GM19395 (cell line): ENCODE data around the gene TACSTD2.
"Not testable (repeated sequence)": the region's sequence is repeated elsewhere in the genome, so short reads cannot be mapped to it uniquely, and the experiment has no call there.

Experiments
- ATAC-seq: cut with Tn5 transposase; IDR thresholded peaks from one replicate; pipeline ENCODE4 v1.9.1; 2021; ENCODE audit warnings: mild to moderate bottlenecking, moderate library complexity; ENCODE audit not compliant: unreplicated experiment

TACSTD2 gene, protein sequence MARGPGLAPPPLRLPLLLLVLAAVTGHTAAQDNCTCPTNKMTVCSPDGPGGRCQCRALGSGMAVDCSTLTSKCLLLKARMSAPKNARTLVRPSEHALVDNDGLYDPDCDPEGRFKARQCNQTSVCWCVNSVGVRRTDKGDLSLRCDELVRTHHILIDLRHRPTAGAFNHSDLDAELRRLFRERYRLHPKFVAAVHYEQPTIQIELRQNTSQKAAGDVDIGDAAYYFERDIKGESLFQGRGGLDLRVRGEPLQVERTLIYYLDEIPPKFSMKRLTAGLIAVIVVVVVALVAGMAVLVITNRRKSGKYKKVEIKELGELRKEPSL

DNA sequence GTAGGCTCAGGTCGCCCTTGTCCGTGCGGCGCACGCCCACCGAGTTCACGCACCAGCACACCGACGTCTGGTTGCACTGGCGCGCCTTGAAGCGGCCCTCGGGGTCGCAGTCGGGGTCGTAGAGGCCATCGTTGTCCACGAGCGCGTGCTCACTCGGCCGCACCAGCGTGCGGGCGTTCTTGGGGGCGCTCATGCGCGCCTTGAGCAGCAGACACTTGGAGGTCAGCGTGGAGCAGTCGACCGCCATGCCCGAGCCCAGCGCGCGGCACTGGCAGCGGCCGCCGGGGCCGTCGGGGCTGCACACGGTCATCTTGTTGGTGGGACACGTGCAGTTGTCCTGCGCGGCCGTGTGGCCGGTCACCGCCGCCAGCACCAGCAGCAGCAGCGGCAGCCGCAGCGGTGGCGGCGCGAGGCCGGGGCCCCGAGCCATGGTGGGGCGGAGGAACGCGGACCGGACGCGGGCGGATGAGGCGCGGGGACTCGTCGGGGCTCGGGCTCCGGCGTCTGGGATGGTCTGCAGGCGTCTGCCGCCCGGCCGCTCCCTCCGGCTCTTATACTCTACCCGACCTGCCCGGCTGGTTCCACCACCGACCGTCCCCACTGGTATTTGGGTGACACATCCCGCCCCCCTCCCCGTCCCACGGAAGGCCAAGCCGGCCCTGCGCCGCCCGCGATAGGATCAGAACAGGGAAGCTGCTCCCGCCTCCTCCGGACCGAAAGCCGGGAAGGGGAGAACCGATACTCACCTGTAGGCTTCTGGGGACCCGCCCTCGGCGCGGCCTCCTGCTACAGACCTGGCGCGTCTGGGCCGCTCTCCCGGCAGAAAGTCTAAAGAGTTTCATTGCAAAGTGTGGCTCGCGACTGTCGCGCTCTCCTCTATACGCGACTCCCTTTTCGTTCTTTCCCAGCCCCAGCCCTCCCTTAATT, at the start of gene TACSTD2:
TSS of gene TACSTD2 (minus strand) at position 526 of the 927 bp plus-strand sequence. CDS start at position 430, 96 bp downstream.
- ATAC-seq: no peak

- no peak for ATAC-seq
These were observed 49.2 kb upstream of the TACSTD2 start for GRCh38 chr1:58626293-58626692.

DNA sequence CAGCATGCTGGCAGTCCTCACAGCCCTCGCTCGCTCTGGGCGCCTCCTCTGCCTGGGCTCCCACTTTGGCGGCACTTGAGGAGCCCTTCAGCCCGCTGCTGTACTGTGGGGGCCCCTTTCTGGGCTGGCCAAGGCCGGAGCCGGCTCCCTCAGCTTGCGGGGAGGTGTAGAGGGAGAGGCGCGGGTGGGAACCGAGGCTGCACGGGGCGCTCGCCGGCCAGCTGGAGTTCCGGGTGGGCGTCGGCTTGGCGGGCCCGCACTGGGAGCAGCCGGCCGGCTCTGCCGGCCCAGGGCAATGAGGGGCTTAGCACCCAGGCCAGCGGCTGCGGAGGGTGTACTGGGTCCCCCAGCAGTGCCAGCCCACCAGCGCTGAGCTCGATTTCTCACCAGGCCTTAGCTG, 46.2 kb upstream of the TACSTD2 start:
- ATAC-seq: not testable (repeated sequence)

DNA sequence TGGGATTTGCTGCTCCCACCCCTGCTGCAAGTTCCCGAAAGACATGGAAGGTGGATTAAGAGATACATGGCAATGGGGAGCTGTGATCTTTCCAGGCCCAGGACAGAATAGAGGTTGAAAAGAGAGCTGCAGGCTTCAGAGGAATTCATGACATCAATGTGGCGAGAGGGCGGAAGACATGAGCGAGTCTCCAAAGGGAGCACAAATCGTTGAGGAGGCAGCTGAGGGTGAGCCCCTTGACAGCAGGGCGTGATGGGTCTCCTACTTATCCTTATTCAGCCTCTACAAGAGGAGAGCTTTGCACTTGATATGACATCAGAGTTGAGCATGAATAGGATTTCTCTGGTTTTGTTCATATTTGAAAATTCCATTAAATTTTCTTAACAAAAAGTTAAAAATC, 45.5 kb upstream of the TACSTD2 start:
- no peak for ATAC-seq

- no peak for ATAC-seq
These were observed 44.3 kb upstream of the TACSTD2 start for GRCh38 chr1:58621391-58621790.

- ATAC-seq: no peak
These were observed 43.9 kb upstream of the TACSTD2 start for GRCh38 chr1:58620926-58621325.

- ATAC-seq: no peak
These were observed 43.2 kb upstream of the TACSTD2 start for GRCh38 chr1:58620259-58620658.

- ATAC-seq: no peak
These were observed 42.4 kb upstream of the TACSTD2 start for GRCh38 chr1:58619286-58620054.

- no peak for ATAC-seq
These were observed 41.3 kb upstream of the TACSTD2 start for GRCh38 chr1:58618303-58618702.

DNA sequence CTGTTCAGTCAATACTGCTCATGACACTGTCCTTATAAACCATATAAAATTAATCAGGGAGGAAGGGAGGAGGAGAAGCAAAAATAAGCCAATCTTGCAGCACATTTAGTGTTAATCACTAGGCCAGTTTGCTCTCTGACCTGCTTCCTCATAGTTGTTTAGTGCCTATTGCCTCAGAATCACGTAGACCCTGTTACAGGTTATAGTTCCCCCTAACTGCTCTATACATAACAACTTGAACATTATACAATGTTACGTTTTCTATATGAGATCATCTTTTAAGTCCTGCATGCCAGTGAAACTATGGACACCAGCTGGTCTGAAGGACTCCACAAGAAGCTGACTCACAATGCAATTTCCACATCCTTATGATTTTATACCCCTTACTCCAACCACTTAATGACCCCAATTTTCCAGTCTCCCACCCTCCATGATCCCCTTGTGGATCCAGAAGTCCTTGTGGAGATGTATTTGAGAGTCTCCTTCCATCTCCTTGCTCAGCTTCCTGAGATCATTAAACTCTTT, 34.9 kb upstream of the TACSTD2 start:
- ATAC-seq: no peak

- no peak for ATAC-seq
These were observed 31.9 kb upstream of the TACSTD2 start for GRCh38 chr1:58608945-58609344.

GRCh38 chr1:58608297-58608696, 31.2 kb upstream of the TACSTD2 start:
- no peak for ATAC-seq

DNA sequence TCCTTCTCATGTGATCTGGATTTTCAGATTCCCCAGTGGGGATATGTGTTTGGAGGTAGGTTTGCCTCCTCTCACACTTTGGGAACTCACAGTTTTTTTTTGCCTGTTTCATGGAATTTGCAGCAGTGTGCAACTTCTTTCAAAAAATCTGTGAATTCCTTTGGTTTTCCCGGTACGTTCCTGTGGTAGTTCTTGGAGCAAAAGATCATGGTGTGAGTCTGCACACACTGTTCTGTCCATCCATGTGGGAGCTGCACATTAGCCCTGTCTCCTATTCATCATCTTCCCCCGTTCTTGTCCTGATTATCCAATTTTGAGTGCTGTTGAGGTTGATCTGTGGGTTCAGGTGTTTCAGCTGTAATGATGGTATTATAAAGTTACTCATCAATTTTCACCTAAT, 30.3 kb upstream of the TACSTD2 start:
- no peak for ATAC-seq

DNA sequence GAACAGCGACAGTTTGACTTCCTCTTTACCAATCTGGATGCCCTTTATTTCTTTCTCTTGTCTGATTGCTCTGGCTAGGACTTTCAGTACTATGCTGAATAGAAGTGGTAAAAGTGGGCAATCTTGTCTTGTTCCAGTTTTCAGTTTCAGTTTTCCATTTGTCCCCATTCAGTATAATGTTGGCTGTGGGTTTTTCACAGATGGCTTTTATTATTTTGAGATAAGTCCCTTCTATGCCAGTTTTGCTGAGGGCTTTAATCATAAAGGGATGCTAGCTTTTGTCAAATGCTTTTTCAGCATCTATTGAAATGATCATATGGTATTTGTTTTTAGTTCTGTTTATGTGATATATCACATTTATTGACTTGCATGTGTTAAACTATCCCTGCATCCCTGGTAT, 24.9 kb upstream of the TACSTD2 start:
- ATAC-seq: not testable (repeated sequence)

- ATAC-seq: no peak
These were observed 20.9 kb upstream of the TACSTD2 start for GRCh38 chr1:58597996-58598395.

GRCh38 chr1:58597076-58597475, 20.0 kb upstream of the TACSTD2 start:
- ATAC-seq: no peak

GRCh38 chr1:58596631-58597052, 19.6 kb upstream of the TACSTD2 start:
- ATAC-seq: no peak

- ATAC-seq: no peak
These were observed 17.5 kb upstream of the TACSTD2 start for GRCh38 chr1:58594546-58594945.

DNA sequence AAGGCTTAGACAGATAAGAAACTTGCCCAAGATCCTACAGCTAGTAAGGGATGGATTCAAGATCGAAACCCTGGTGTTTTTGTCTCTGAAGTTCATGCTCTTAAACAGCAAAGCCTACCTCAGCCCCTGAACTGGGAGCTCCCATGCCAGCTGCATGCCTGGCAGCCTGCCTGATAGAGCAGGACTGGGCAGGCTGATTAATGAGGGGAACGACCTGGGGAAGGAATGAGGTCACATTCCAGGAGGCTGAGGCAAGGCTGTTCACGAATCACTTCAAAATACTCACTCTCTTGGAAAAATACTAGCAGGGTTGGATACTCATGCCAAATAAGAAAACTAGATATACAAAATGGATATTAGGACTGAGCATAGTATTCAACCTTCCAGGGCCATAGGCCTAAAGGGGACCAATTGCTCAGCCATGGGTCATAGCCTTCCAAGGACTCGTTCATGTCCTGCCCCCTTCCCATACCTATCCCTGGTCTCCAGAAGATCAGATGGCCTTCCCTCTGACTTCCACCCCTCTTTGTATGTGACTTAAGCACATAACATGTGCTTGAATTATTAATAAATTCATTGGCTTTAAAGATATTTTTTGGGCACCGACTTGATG, 15.6 kb upstream of the TACSTD2 start:
- no peak for ATAC-seq

DNA sequence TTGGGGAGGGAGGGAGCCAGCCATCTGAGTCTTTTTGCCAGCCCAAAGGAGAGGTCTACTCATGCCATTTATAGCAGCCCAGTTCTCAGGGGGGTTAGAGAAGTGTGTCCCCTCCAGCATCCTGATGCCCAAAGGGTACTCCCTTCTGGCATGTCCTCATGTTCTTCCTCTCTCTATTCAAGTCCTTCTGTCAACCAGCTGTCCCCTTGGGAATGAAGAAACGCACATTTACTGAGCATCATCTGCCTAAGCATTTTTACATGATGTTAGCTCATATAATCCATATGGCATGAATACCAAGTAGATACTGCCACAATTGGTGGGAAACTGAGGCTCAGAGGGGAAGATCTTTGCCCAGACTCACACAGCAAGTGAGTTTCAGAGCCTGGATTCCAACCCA, 14.8 kb upstream of the TACSTD2 start:
- ATAC-seq: no peak

- ATAC-seq: no peak
These were observed 13.0 kb upstream of the TACSTD2 start for GRCh38 chr1:58590019-58590418.
